Fibroblast of lung (primary cell): Measurements from ENCODE around the gene VPS51.

Experiments used
- CTCF ChIP-seq, 2 donors: IDR thresholded peaks in 1 of 2; conservative IDR thresholded peaks in 1 of 2; 1 replicate in 1 of 2; 2 replicates in 1 of 2; pipeline ENCODE4 v1.5.1; 2011 to 2012; ENCODE audit warnings: low read length in 2 of 2, control low read depth in 1 of 2, inconsistent platforms in 1 of 2, low read depth in 1 of 2, mild to moderate bottlenecking in 1 of 2
- EZH2 ChIP-seq: IDR thresholded peaks from 2 replicates; pipeline ENCODE4 v1.5.1; 2012; ENCODE audit warnings: low read length, control low read depth, mild to moderate bottlenecking; ENCODE audit errors: missing control alignments

- TF ChIP-seq CTCF (conservative IDR thresholded peaks at IDR 0.05 in 1 of 2, IDR thresholded peaks at IDR 0.05 in 1 of 2; ENCODE audit: low read depth in 1 of 2, low read length in 2 of 2): no peak
- no peak for TF ChIP-seq EZH2
Measured at GRCh38 chr11:65129649-65130441, 33.8 kb downstream of the VPS51 start.
